Retinal pigment epithelial cell (primary cell): ENCODE measurements around the gene CD6.

ENCODE experiments used
- DNase-seq: peaks from one replicate; pipeline ENCODE4 v3.0.0-alpha.2; 2010; ENCODE audit warnings: low read depth
- H3K4me3 ChIP-seq: 2 replicates; pipeline ENCODE4 v1.5.1; 2011; ENCODE audit warnings: mild to moderate bottlenecking, low read length, control low read depth, moderate library complexity
- TF ChIP-seq, protein P1 (sequence below): conservative IDR thresholded peaks from 2 replicates; pipeline ENCODE4 v1.5.1; 2011; ENCODE audit warnings: low read depth, low read length, control low read depth, inconsistent platforms

The CD6 gene

DNA sequence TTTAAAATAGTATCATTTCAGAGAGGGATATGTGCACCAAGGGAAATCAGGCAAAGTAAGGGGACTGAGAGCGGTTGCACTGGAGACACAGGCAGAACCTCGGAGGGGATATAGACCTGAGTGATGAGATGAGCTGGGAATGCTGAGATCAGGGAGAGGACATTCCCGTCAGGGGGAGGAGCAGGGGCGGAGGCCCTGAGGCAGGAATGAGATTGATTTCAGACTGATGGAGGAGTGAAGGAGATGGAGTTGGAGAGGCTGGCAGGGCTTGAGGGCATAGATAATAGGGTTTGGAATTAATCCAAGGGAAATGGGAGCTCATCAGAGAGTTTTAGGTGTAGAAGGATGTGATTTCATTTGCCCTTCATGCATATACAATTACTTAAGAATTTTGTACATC is 13.2 kb downstream of the CD6 start:
- TF ChIP-seq, protein P1, sequence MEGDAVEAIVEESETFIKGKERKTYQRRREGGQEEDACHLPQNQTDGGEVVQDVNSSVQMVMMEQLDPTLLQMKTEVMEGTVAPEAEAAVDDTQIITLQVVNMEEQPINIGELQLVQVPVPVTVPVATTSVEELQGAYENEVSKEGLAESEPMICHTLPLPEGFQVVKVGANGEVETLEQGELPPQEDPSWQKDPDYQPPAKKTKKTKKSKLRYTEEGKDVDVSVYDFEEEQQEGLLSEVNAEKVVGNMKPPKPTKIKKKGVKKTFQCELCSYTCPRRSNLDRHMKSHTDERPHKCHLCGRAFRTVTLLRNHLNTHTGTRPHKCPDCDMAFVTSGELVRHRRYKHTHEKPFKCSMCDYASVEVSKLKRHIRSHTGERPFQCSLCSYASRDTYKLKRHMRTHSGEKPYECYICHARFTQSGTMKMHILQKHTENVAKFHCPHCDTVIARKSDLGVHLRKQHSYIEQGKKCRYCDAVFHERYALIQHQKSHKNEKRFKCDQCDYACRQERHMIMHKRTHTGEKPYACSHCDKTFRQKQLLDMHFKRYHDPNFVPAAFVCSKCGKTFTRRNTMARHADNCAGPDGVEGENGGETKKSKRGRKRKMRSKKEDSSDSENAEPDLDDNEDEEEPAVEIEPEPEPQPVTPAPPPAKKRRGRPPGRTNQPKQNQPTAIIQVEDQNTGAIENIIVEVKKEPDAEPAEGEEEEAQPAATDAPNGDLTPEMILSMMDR = no peak
- no peak overlapping the region for H3K4me3 ChIP-seq

DNA sequence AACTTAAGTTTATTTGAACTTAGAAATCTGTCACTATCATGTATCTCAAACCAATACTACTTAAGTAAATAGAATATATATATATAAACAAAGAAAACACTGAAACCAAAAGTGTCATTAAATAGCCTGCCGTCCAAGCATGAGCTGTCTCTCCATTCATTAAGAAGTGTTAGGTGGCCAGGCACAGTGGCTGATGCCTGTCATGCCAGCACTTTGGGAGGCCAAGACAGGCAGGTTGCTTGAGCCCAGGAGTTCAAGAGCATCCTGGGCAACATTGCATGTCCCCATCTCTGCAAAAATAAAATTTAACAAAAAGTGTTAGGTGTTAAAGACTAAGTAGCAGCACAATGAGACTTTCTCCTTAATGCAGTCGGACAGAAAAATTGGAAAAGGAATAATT is 14.0 kb downstream of the CD6 start:
- no peak overlapping the region for H3K4me3 ChIP-seq
- no peak for DNase-seq
- TF ChIP-seq, protein P1 = no peak

More for the DNA sequence above, 13.2 kb downstream of the CD6 start:
- no peak for DNase-seq

DNA sequence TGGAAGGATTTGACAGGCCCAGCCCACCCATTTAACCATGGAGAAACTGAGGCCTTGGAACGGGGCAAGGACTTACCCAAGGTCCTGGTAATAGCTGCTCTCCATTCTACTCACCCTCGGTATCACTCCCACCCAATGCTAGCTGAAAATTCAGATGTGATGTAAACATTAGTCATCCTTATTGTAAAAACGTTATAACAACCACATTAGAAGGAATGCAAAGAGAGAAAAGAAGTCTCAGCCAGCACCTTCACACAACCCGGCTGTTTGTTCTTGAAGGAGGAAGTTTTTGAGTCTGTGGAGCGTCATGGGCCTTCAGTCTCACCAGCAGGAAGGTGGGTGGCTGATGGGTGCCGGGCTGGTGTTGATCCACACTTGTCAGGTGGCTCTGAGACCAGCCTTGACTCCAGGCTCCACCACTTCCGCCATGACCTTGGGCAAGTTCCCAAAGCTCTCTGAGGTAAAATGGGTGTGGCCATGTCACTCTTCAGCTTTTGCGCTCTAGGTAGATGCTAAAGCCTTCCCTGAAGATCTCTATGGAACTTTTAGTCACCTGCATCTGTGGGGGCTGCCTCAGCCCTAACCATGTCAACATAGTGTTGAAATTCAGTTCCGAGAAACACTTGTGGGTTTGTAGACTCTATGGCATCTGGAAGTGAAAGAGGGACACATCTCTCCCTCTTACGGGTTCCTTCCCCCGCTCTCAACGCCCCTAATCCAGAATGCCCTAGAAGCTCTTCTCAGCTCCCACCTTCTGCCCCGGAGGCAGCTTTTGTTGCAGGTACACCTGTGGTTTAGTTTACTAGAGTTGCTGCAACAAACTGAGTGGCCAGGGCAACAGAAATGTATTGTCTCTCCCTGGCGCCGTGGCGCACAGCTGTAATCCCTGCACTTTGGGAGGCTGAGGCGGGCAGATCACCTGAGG is 14.8 kb downstream of the CD6 start:
- DNase-seq = no peak
- H3K4me3 ChIP-seq = no peak overlapping the region
- TF ChIP-seq, protein P1 = no peak

DNA sequence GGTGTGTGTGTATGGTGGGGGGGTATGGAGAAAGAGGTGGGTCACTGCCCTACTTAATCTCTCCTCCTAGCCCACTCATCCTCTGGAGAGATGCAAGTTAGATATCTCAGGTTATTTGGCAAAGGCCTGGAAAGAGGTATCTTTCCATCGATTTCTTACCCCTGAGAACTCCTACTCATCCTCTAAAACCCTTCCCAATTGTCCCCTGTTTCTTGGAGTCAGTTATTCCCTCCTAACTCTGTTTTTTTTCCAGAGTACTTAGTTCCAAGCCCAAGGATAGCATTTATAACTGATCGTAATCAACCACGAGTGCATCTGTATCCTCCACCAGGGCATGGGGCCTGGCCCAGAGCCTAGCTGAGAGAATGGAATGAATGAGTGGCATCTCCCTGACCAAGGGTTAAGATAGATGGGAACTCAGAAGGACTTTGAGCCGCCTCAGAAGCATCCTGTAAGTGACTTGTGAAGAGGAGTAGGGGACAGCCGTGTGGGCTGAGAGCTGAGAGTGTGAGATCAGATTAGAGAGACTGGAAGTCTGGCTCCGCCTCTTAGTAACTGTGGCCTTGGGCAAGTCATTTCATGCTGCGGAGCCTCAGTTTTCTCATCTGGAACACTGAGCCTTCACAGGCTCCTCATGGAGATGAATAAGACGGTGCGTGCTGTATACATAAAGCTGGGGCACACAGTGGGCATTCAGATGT is 16.2 kb downstream of the CD6 start:
- no peak overlapping the region for H3K4me3 ChIP-seq
- TF ChIP-seq, protein P1 = no peak
- no peak for DNase-seq

DNA sequence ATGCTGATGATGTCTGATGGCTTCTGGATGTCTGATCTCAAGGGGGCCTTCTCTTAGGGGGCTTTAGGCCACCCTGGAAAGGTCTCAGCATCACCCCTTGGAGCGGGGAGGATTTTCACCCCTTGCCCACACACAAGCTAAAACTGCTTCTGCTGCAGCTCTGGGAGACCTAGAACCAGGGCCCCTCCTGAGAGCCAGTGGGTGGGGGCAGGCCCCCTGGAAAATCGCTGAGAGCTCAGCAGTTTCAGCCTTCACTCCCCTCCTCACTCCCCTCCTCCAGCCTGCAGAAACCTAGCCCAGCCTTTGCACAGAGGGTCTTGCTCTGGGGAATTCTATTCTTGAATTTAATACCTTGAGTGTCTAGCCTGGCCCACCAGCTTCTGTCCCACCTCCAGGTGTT is 17.2 kb downstream of the CD6 start:
- TF ChIP-seq, protein P1 = no peak
- no peak overlapping the region for H3K4me3 ChIP-seq
- DNase-seq = no peak

DNA sequence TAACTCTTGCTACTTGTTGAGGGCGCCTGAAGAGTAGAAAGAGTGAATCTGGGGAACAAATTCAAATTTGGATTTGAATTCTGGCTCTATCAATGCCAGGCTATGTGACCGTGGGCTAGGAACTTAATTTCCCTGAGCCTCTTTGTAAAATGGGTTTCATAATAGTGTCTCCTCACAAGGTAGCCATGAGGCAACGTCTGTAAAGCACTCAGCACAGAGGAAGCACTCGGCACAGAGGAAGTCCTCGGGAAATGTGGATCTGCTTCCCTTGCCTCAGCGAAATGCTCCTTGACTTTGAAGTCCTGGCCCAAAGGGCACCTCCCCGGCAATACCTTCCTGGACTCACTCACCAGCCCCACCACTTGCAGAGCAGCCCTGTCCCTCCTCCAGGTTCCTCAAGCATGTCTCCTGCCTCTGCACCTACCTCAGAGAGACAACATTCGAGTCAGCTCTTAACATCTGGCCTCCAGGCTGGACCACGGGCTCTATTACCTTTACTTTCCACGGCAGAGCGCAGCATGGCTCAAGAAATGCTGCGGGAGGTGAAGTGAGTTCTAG is 17.7 kb downstream of the CD6 start:
- TF ChIP-seq, protein P1 = no peak
- DNase-seq = no peak
- H3K4me3 ChIP-seq = no peak overlapping the region

DNA sequence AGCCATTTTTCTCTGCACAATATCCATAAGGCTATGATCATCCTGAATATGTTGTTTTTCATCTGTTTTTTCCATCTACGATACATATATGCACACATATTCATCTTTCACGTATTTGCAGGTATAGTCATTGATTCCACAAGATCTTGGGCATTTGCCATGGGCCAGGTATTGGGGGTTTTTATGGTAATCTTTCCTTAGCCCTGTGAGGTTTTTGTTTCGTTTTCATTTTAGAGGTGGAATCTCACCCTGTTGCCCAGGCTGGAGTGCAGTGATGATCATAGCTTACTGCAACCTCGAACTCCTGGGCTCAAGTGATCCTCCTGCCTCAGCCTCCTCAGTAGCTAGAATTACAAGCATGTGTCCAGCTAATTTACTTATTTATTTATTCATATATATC is 20.0 kb downstream of the CD6 start:
- TF ChIP-seq, protein P1 = no peak
- DNase-seq = no peak
- no peak overlapping the region for H3K4me3 ChIP-seq
